ENCODE data around the gene KRTAP29-1.

DNA sequence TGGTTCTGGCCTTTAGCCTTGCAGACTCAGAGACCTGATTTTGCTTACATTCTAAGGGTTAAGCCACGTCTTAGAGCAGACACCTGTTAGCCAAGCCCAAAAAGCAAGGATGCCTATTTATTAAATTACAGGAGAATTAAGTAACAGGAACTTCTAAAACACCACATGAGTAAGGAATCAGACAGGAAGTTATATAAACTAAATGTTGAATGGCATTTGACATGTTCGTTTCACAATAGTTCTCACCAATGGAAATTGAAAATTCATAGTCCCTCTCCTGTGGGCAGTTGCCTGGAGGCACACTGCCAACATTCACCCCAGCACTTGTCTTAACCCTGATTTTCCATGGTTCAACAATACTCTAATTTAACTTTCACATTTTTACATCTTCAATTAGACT is 18.1 kb downstream of the KRTAP29-1 start:
- TF ChIP-seq, protein P1, sequence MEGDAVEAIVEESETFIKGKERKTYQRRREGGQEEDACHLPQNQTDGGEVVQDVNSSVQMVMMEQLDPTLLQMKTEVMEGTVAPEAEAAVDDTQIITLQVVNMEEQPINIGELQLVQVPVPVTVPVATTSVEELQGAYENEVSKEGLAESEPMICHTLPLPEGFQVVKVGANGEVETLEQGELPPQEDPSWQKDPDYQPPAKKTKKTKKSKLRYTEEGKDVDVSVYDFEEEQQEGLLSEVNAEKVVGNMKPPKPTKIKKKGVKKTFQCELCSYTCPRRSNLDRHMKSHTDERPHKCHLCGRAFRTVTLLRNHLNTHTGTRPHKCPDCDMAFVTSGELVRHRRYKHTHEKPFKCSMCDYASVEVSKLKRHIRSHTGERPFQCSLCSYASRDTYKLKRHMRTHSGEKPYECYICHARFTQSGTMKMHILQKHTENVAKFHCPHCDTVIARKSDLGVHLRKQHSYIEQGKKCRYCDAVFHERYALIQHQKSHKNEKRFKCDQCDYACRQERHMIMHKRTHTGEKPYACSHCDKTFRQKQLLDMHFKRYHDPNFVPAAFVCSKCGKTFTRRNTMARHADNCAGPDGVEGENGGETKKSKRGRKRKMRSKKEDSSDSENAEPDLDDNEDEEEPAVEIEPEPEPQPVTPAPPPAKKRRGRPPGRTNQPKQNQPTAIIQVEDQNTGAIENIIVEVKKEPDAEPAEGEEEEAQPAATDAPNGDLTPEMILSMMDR (IDR thresholded peaks at IDR 0.05 in 8 of 11, conservative IDR thresholded peaks at IDR 0.05 in 3 of 11), result no peak
- no peak for TF ChIP-seq POLR2AphosphoS5 (IDR thresholded peaks at IDR 0.05)

Measured in spleen (tissue), 7 donors.